Measurements from ENCODE around the gene WDPCP. TPM values are rescaled to one million over a fixed set of nuclear protein-coding genes. Genes with fewer than 3 reads are reported as not detected.

WDPCP gene
- total RNA-seq, 2 experiments from 2014 or later: 7.8 to 8.0 TPM

DNA sequence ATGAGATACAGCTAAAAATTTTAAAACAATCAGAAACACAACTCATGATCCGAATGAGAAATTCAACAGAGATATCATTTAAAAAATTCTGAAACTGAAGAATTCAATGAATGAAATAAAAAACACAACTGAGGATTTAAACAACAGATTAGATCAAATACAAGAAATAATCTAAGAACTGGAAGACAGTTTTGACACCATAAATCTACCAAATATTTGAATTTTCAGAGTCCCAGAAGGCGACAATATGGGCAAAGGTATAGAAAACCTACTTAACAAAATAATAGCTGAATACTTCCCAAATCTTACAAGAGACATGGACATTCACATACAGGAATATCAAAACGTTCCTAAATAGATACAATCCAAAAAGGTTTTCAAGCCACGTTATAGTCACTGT is 315.7 kb downstream of the WDPCP start:
- no peak for DNase-seq
- no peaks in the 10 kb centered on the region for H3K27me3 Mint-ChIP-seq
- H3K27ac Mint-ChIP-seq: no peak overlapping the region
- peaks cover 34% of the 10 kb centered on the region for H3K36me3 Mint-ChIP-seq
- H3K9me3 Mint-ChIP-seq: peaks cover 52% of the 10 kb centered on the region
- no peaks in the 10 kb centered on the region for H3K4me1 Mint-ChIP-seq
- no peak overlapping the region for H3K4me3 Mint-ChIP-seq

DNA sequence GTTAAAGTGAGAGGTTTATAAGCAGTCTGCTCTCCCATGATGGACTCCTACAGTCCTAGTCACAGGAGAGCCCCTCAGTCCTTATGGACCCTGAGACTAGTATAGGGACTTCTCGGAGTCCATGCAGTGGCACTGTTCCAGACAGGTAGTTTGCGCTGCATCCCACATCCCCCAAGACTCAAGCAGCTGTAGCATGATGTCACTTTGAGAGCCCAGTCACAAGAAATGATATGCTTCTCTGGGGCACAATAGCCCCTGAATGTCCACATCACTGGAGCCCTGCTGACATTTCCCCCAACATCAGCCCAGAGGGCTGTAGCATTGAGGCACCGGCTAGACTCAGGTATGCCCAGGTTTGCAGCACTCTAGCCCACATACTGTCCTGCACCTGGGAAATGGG is 317.6 kb downstream of the WDPCP start:
- Mint-ChIP-seq H3K27me3 (no peaks in the 10 kb centered on the region), H3K9me3 (peaks cover 47% of the 10 kb centered on the region), H3K4me1 (no peaks in the 10 kb centered on the region), H3K4me3 (no peak overlapping the region), H3K27ac (no peak overlapping the region), H3K36me3 (peaks cover 32% of the 10 kb centered on the region)
- no peak for DNase-seq

DNA sequence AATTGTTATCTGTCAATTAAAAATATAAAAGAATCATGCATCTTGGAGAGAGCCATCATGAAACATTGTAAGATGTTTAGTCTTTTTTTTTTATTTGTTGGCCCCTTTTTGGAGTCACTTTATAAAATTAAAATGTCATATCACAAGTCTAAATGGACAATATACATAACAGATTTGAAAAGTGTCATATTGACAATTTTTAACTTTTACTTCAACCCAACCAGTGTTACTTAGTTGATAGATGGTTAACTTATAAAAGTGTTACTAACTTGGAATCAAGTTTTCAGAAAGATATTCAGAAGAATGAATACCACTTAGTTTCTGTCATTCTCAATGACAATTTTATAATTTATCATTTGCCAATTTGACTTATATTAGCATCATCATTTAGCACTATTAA is 319.3 kb downstream of the WDPCP start:
- no peak overlapping the region for H3K27ac Mint-ChIP-seq
- peaks cover 42% of the 10 kb centered on the region for H3K9me3 Mint-ChIP-seq
- DNase-seq: no peak
- H3K4me1 Mint-ChIP-seq: no peaks in the 10 kb centered on the region
- H3K36me3 Mint-ChIP-seq: peaks cover 30% of the 10 kb centered on the region
- no peaks in the 10 kb centered on the region for H3K27me3 Mint-ChIP-seq
- no peak overlapping the region for H3K4me3 Mint-ChIP-seq

DNA sequence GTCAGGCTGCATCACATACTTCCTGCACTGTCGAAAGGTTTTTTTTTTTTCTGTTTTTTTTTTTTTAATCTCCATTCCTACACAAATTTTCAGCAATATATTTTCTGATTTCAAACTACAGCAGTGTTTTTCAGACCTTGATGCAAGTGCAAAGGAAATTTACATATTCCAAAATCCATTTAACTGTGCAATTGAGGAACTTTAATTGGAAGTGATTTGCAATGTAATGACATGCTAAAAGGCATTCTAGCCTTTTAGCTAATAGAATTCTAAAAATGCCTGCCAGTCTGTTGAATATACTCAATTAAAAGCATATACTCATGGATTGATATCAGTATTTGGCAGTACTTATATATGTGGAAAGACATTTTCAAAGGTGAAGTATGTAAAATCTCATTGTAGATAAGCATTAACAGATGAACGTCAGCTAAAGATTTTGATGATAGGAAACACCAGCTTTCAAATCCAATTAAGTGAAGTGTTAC is 327.1 kb downstream of the WDPCP start:
- Mint-ChIP-seq H3K27me3 (no peaks in the 10 kb centered on the region), H3K9me3 (peaks cover 13% of the 10 kb centered on the region), H3K36me3 (peaks cover 12% of the 10 kb centered on the region), H3K4me3 (no peak overlapping the region), H3K27ac (no peak overlapping the region), H3K4me1 (peaks cover 7% of the 10 kb centered on the region)
- no peak for DNase-seq

DNA sequence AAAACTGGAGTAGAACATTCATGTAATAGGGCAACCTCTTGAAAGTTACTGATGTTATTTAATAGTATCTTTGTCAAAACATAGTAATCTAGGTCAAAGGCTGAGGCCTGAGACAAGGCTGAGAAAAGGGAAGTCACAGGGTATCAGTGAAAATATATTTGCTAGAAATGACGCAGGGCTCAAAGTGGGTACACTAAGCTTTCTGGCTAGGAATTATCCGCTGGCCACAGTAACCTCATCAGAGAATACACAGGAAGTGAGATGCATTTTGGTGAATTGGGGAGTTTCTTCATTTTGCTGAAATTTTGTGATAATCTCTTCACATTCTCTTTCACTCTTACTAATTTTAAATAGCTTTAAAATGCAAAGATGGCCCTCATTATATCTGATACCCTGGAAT is 330.8 kb downstream of the WDPCP start:
- H3K27me3 Mint-ChIP-seq: no peaks in the 10 kb centered on the region
- no peak overlapping the region for H3K27ac Mint-ChIP-seq
- H3K4me1 Mint-ChIP-seq: peaks cover 7% of the 10 kb centered on the region
- DNase-seq: peak; percentile 1
- H3K9me3 Mint-ChIP-seq: peaks cover 13% of the 10 kb centered on the region
- peaks cover 20% of the 10 kb centered on the region for H3K36me3 Mint-ChIP-seq
- no peak overlapping the region for H3K4me3 Mint-ChIP-seq

DNA sequence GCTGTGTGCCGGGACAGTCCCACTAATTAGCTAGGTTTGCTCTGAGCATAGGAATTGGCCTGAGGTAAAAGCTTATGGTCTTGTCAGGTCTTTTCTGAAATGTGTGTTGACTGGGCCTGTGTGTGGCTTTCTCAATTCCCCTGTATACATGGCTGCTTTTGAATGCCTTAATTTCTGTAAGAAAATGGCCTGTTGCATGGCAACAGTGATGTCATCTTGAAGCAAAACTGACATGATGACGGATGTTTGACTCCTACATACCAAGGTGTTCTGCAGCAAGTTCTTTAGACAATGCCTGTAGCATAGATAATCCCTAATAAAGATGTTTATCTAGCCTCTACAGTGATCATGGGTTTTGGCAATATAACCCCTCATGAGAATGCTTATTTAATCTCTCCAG is 339.1 kb downstream of the WDPCP start:
- no peak overlapping the region for H3K27ac Mint-ChIP-seq
- H3K4me1 Mint-ChIP-seq: no peaks in the 10 kb centered on the region
- peaks cover 38% of the 10 kb centered on the region for H3K36me3 Mint-ChIP-seq
- no peaks in the 10 kb centered on the region for H3K27me3 Mint-ChIP-seq
- no peak overlapping the region for H3K4me3 Mint-ChIP-seq
- H3K9me3 Mint-ChIP-seq: peaks cover 19% of the 10 kb centered on the region
- no peak for DNase-seq

DNA sequence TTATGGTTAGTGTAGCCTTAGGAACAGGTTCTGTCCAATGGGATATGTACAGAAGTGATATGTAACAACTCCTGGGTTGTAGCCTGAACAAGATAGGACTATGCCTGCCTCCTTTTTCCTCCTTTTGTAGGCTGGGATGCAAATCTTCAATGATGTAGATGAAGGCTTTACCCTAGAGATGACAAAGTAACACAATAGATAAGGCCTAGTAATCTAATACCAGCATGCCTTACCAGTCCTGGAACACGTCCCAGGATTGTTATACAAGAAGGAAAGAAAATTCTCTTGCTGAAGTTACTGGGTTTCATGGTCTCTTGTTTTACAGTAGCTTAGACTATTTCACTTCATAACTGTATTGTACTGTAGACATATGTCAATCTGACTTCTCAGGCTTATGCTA is 345.5 kb downstream of the WDPCP start:
- no peak overlapping the region for H3K4me3 Mint-ChIP-seq
- no peaks in the 10 kb centered on the region for H3K27me3 Mint-ChIP-seq
- H3K9me3 Mint-ChIP-seq: peaks cover 4% of the 10 kb centered on the region
- no peak overlapping the region for H3K27ac Mint-ChIP-seq
- no peaks in the 10 kb centered on the region for H3K4me1 Mint-ChIP-seq
- H3K36me3 Mint-ChIP-seq: peaks cover 9% of the 10 kb centered on the region
- no peak for DNase-seq

DNA sequence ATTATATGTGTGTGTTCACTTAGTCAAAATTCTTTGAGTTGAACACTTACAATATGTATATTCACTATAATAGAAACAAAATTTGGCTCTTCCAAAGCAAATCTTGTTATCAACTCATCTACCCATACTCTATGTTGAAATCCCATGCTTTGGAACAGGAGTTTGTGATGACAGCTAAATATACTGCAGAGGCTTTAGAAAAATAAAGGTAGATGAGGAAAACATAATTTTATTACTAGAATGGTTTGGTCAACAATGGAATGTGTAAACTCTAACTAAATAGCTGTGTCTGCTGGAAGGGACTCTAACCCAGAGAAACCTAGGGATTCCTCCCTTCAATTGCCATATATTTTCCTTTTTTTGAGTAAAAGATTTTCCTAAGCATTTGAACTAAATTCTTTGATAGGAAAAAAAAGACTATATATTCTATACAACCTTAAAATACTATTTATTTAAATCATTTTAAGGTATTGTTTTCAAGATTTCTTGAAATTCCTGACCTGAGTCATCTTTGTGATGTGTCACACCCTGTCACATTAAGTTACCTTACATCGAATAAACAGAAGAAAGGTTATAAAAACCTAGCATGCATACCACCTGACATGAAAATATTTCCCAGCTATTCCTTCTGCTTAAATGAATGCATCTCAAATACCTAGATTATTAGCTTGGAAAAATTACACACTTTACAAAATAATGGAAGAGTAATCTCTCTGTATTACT is 362.2 kb downstream of the WDPCP start:
- no peak for DNase-seq
- Mint-ChIP-seq H3K27me3 (no peaks in the 10 kb centered on the region), H3K36me3 (peaks cover 6% of the 10 kb centered on the region), H3K9me3 (peaks cover 19% of the 10 kb centered on the region), H3K4me3 (no peak overlapping the region), H3K27ac (no peak overlapping the region), H3K4me1 (no peaks in the 10 kb centered on the region)

DNA sequence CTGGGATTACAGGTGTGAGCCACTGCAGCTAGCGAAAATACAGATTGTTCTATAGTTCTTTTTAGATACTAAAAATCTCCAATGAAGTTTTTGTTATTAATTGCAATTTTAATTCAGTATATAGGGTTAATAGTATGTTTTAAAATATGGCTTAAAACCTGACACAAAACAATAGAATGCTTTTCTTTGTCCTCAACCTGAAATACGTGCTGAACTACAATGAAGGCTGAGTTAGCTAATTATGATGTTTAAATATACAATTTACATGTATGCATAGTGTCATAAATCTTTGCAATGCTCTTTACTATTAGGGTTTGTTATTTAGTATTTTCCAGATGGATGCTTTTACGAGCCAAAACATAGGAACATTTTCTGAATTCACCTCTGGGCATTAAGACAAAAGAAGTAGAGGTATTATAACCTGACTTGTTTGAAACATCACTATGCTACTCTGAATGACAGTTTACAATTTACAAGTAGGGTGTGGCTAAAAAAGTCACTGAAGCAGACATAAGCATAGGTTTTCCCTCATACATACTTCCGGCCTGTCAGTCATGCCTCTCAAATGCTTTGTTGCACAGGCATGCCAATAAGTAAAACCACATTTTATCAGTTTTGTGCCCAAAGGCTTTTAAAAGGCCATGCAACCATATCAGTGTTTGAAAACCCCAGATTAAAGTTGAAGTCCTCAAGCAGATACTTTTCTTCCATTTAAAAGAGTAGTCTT is 369.3 kb downstream of the WDPCP start:
- Mint-ChIP-seq H3K36me3 (peaks cover 13% of the 10 kb centered on the region), H3K9me3 (peaks cover 27% of the 10 kb centered on the region), H3K27ac (no peak overlapping the region), H3K4me3 (no peak overlapping the region), H3K4me1 (no peaks in the 10 kb centered on the region), H3K27me3 (no peaks in the 10 kb centered on the region)
- DNase-seq: no peak

DNA sequence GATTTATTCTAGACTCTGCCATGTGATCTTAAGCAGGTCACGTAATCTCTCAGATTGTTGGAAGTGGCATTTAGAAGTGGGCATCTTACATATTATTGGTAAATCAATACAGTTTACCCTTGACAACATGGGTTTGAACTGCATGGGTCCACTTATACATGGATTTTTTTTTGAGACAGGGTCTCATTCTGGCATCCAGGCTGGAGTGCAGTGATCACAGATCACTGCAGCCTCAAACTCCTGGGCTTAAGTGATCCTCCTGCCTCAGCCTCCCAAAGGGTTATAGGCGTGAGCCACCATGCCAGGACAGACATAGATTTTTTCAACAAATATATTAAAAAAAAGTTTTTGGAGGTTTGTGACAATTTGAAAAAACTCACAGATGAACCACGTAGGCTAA is 393.0 kb downstream of the WDPCP start:
- Mint-ChIP-seq H3K27ac (no peak overlapping the region), H3K36me3 (peaks cover 14% of the 10 kb centered on the region), H3K4me1 (no peaks in the 10 kb centered on the region), H3K27me3 (no peaks in the 10 kb centered on the region), H3K4me3 (no peak overlapping the region), H3K9me3 (peaks cover 6% of the 10 kb centered on the region)
- DNase-seq: no peak

DNA sequence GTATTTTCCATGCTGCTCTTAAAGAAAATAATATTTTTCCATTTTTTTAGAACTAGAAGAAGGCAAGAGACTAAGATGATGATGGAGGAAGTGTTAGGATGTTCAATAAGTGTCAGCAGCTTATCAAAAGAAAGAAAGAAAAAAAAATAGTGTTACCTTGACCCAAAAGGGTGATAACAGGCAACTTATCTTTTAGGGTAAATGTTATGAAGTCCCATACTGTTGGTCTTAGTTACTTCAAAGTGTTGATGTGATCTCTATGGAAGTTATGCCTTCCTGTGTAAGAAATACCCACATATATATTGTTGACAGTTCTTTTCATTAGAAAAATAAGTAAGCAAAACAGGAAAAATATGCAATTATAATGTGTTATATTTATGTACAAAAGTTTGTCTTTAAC is 394.1 kb downstream of the WDPCP start:
- Mint-ChIP-seq H3K36me3 (peaks cover 19% of the 10 kb centered on the region), H3K4me3 (no peak overlapping the region), H3K27ac (no peak overlapping the region), H3K9me3 (peaks cover 9% of the 10 kb centered on the region), H3K4me1 (no peaks in the 10 kb centered on the region), H3K27me3 (no peaks in the 10 kb centered on the region)
- DNase-seq: no peak

DNA sequence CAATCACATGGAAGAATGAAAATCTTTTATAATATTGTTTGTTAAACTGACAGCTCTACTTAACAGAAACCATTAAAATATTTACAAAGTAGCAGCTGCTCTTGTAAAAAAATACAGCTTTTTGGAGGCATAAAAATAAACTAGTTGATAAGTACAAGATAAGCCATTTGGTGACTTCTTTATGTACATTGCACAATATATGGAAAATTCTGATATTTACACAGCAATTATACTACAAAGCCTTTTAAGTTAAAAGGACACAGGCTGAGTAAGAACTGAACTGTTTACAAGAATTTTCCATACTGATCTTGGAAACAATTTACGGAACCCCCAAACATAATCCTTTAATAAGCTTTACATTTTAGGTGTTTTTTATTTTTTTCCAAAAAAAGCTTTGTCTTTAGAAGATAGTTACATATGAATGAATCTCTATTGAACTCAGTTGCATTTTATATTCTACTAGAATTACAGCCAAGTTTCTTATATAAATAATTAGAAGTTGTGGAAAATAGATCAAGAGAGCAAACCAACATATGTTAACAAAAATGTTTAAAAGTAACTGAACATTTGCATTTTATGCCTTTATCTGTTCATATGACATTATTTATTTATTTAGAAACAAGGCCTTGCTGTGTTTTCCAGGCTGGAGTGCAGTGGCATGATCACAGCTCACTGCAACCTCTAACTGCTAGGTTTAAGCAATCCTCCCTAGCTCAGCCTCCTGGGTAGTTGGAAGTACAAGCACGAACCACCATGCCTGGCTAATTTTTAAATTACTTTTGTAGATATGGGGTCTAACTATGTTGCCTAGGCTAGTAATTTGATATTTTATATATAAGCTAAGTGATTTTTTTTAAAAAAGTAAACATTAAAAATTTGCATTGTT is 395.1 kb downstream of the WDPCP start:
- Mint-ChIP-seq H3K4me3 (no peak overlapping the region), H3K27ac (no peak overlapping the region), H3K36me3 (peaks cover 24% of the 10 kb centered on the region), H3K4me1 (no peaks in the 10 kb centered on the region), H3K9me3 (peaks cover 18% of the 10 kb centered on the region), H3K27me3 (no peaks in the 10 kb centered on the region)
- DNase-seq: no peak

DNA sequence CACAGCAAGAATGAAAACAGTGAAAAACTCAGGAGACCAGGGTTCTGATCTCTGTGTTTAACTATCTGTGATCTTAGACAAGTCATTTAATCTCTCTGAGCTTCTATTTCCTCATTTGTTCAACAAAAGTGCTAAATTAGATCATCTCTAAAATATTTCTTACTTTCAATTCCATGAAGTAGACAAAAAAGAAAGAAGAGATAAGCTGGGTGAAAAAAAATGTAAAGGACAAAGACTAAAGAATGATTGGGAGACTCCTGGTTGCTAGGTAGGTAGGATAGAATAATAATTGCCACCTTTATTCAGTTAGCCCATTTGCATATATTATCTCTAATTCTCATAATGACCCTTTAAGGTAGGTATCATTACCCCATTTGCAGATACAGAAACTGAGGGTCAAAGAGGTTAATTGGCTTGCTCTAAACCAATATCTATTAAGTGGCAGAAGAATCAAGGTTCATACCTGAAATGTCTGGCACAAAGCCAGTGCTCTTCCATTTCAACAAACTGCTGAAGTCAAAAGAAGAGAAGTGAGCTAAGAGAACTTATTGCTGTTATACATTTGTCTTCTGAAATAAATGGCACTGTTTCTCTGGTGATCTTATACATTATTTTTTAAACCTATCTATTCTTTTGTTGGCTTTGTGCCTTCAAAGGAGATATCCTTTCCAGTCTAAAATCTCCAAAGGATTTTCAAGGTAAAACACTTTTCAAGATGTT is 395.9 kb downstream of the WDPCP start:
- Mint-ChIP-seq H3K27ac (no peak overlapping the region), H3K36me3 (peaks cover 26% of the 10 kb centered on the region), H3K9me3 (peaks cover 23% of the 10 kb centered on the region), H3K27me3 (no peaks in the 10 kb centered on the region), H3K4me3 (no peak overlapping the region), H3K4me1 (no peaks in the 10 kb centered on the region)
- DNase-seq: no peak

DNA sequence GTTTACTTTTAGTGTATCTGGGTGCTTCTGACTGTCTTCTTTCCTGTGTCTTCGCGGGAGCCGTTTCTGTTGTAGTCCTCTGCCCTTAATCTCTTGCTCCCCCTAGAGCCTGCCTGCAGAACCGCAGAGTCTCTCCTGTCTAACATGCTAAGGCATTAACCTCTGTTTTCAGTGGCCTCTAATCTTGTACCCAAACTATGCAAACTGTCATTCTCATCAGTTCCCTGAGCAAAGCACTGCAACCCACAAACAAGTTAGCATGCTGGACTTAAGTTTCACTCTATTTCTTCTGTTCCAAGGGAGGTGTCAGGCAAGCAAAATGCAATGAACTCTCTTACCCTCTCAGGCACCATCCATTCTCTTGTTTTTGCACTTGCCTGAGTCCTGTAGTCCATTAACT is 399.3 kb downstream of the WDPCP start:
- Mint-ChIP-seq H3K27me3 (no peaks in the 10 kb centered on the region), H3K36me3 (peaks cover 39% of the 10 kb centered on the region), H3K4me1 (no peaks in the 10 kb centered on the region), H3K9me3 (peaks cover 35% of the 10 kb centered on the region), H3K27ac (no peak overlapping the region), H3K4me3 (no peak overlapping the region)
- DNase-seq: no peak
